Neural cell (in vitro differentiated cells): Measurements from ENCODE around the gene ANKDD1B. TPM values are rescaled to one million over a fixed set of nuclear protein-coding genes. Genes with fewer than 3 reads are reported as not detected.

Experiments
- polyA plus RNA-seq: library from polyadenylated mRNA; depleted of rRNA; stranded (reverse); fragments of >200 nt; gene quantifications from 2 replicates; pipeline ENCODE4 v1.2.3, GENCODE V29; 2014
- small RNA-seq, 3 experiments: library from RNA; depleted of rRNA; stranded (forward); fragments of <200 nt; gene quantifications; one replicate each; pipeline ENCODE3, GENCODE V24; 2012

Gene ANKDD1B
- polyA plus RNA-seq, 1 donor from 2014 or later: 0.37 TPM

Small RNAs within 50 kb of the gene (small RNA-seq; reads per million reads assigned to genes)
- gene RNU6-680P: 0 reads per million in 3 experiments

Other genes with a start within 250 kb of the ANKDD1B start
- gene CERT1, start 99.8 kb upstream of the ANKDD1B start, polyA plus RNA-seq: 20.3 and 24.3 TPM in 2 replicates
- 29.0 and 36.4 TPM in 2 replicates for gene POLK, start 99.6 kb upstream of the ANKDD1B start, polyA plus RNA-seq
- 36.1 and 36.4 TPM in 2 replicates for gene POC5, start 106.0 kb downstream of the ANKDD1B start, polyA plus RNA-seq